Upper lobe of left lung (tissue), 4 donors: Measurements from ENCODE around the gene IDI2.

ENCODE experiments used
- CTCF ChIP-seq, 6 experiments: fragments of 450-650 bp in 4 of 6; fragments of 200-600 bp in 2 of 6; sonication (generic) in 2 of 6; IDR thresholded peaks; one replicate each; pipeline ENCODE4 v1.5.1; 2016 to 2019; ENCODE audit warnings: antibody characterized with exemption in 6 of 6
- POLR2A ChIP-seq, 4 donors: fragments of 450-650 bp; IDR thresholded peaks; one replicate each; pipeline ENCODE4 v1.5.1; 2016 to 2017; ENCODE audit warnings: antibody characterized with exemption in 4 of 4, mild to moderate bottlenecking in 2 of 4

- no peak for TF ChIP-seq POLR2A (IDR thresholded peaks at IDR 0.05)
- TF ChIP-seq CTCF (IDR thresholded peaks at IDR 0.05) = no peak
Measured at GRCh38 chr10:1074052-1074747, 48.5 kb upstream of the IDI2 start.
